Keratinocyte (primary cell): ENCODE results near the gene SLC7A4. TPM values are rescaled to one million over a fixed set of nuclear protein-coding genes. Genes with fewer than 3 reads are reported as not detected.

Experiments used
- DNase-seq: peaks from one replicate; pipeline ENCODE4 v3.0.0-alpha.2; 2011; ENCODE audit warnings: low read depth, missing footprints, low spot score
- FAIRE-seq: peaks from 2 replicates; lab custom pipeline; 2011; peaks lifted over from hg19 to GRCh38; lab: Jason Lieb, UNC
- H2AFZ ChIP-seq: 2 replicates; pipeline ENCODE4 v1.6.0; 2012; ENCODE audit warnings: low read length, control low read depth, inconsistent platforms; ENCODE audit not compliant: control insufficient read depth
- H3K27ac ChIP-seq: 2 replicates; pipeline ENCODE4 v1.5.1; 2011; ENCODE audit warnings: low read length; ENCODE audit not compliant: control insufficient read depth, insufficient read depth
- H3K27me3 ChIP-seq: 3 replicates; pipeline ENCODE4 v1.6.0; 2011; ENCODE audit warnings: low read length; ENCODE audit not compliant: control insufficient read depth, insufficient read depth; ENCODE audit errors: extremely low read depth
- H3K36me3 ChIP-seq, 2 experiments: 2 replicates in 1 of 2; 3 replicates in 1 of 2; pipeline ENCODE4 v1.5.1; 2011; ENCODE audit warnings: low read length in 2 of 2, mild to moderate bottlenecking in 1 of 2; ENCODE audit not compliant: control insufficient read depth in 2 of 2, insufficient read depth in 2 of 2; ENCODE audit errors: extremely low read depth in 1 of 2
- H3K4me1 ChIP-seq: 3 replicates; pipeline ENCODE4 v1.5.1; 2011; ENCODE audit warnings: low read length; ENCODE audit not compliant: control insufficient read depth, insufficient read depth; ENCODE audit errors: extremely low read depth
- H3K4me2 ChIP-seq: 3 replicates; pipeline ENCODE4 v1.6.0; 2011; ENCODE audit warnings: low read depth, low read length; ENCODE audit not compliant: control insufficient read depth, insufficient read depth; ENCODE audit errors: extremely low read depth
- H3K4me3 ChIP-seq, 3 experiments: fragments of 200-600 bp in 1 of 3; sonication (generic) in 1 of 3; 2 replicates in 2 of 3; 3 replicates in 1 of 3; pipeline ENCODE4 v1.5.1; 2011 to 2016; ENCODE audit warnings: low read length in 3 of 3, mild to moderate bottlenecking in 3 of 3, control low read depth in 2 of 3, inconsistent platforms in 1 of 3, low read depth in 1 of 3, mixed read lengths in 1 of 3, mixed run types in 1 of 3, moderate library complexity in 1 of 3; ENCODE audit not compliant: control insufficient read depth in 2 of 3, insufficient read depth in 2 of 3; ENCODE audit errors: extremely low read depth in 1 of 3
- H3K79me2 ChIP-seq: 2 replicates; pipeline ENCODE4 v1.6.0; 2012; ENCODE audit warnings: low read length; ENCODE audit not compliant: control insufficient read depth, insufficient read depth
- H3K9ac ChIP-seq: 3 replicates; pipeline ENCODE4 v1.6.0; 2011; ENCODE audit warnings: low read length; ENCODE audit not compliant: control insufficient read depth, insufficient read depth; ENCODE audit errors: extremely low read depth
- H3K9me1 ChIP-seq: 3 replicates; pipeline ENCODE4 v1.6.0; 2011; ENCODE audit warnings: low read length; ENCODE audit not compliant: control insufficient read depth, insufficient read depth; ENCODE audit errors: extremely low read depth
- H3K9me3 ChIP-seq: 2 replicates; pipeline ENCODE4 v1.5.1; 2012; ENCODE audit warnings: low read depth, low read length; ENCODE audit not compliant: control insufficient read depth
- H4K20me1 ChIP-seq: 3 replicates; pipeline ENCODE4 v1.6.0; 2011; ENCODE audit warnings: low read length; ENCODE audit not compliant: control insufficient read depth, insufficient read depth; ENCODE audit errors: extremely low read depth
- EZH2 ChIP-seq: IDR thresholded peaks from one replicate; pipeline ENCODE4 v1.6.1; 2012; ENCODE audit warnings: inconsistent platforms, mild to moderate bottlenecking, low read length, moderate library complexity
- dilution Hi-C: fragments of 300-500 bp; cut with MboI; formaldehyde crosslinking; loops from one replicate; pipeline ENCODE4 v1.7.0; 2020; ENCODE audit warnings: low sequenced_read_pairs; ENCODE audit not compliant: extremely low pct_ligation_motif_present
- polyA plus RNA-seq, 5 experiments: library from polyadenylated mRNA; depleted of rRNA in 3 of 5; stranded (reverse) in 3 of 5; stranded (forward) in 1 of 5; unstranded in 1 of 5; fragments of >200 nt; gene quantifications; 1 replicate in 1 of 5; 2 replicates in 3 of 5; 3 replicates in 1 of 5; pipeline versions ENCODE4 v1.2.1 to v1.2.3, GENCODE V29; 2011 to 2012; ENCODE audit warnings: missing spikeins in 2 of 5, low read depth in 1 of 5, low replicate concordance in 1 of 5
- TF ChIP-seq, protein P1 (sequence below), 3 experiments: IDR thresholded peaks in 1 of 3; conservative IDR thresholded peaks in 1 of 3; optimal IDR thresholded peaks in 1 of 3; 2 replicates in 2 of 3; 3 replicates in 1 of 3; pipeline versions ENCODE3 to v1.5.1; 2011; ENCODE audit warnings: low read length in 3 of 3, mild to moderate bottlenecking in 3 of 3, moderate library complexity in 2 of 3, control low read depth in 1 of 3, inconsistent platforms in 1 of 3; ENCODE audit not compliant: insufficient read depth in 2 of 3; ENCODE audit errors: extremely low read depth in 1 of 3

The SLC7A4 gene
- polyA plus RNA-seq, 1 donor (not counting 4 experiments of a cell fraction or from before 2014, with no cell fraction given): 0.10 TPM

DNA sequence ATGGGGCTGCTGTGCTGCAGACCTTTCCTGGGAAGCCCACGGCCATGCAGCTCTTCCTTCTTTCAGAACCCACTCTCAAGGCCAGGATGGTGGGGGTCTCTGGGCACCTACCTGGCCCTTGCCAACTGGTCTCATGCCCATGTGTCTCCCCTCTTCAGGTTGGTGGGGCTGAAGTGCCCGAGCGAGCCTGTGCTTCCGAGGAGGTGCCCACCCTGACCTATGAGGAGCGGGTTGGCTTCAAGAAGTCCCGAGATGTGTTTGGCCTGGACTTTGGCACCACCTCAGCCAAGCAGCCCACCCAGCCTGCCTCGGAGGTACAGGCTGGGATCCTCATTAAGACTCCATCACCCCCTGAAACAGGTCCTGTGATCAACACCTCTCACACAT, 40.3 kb downstream of the SLC7A4 start:
- FAIRE-seq: no peak

DNA sequence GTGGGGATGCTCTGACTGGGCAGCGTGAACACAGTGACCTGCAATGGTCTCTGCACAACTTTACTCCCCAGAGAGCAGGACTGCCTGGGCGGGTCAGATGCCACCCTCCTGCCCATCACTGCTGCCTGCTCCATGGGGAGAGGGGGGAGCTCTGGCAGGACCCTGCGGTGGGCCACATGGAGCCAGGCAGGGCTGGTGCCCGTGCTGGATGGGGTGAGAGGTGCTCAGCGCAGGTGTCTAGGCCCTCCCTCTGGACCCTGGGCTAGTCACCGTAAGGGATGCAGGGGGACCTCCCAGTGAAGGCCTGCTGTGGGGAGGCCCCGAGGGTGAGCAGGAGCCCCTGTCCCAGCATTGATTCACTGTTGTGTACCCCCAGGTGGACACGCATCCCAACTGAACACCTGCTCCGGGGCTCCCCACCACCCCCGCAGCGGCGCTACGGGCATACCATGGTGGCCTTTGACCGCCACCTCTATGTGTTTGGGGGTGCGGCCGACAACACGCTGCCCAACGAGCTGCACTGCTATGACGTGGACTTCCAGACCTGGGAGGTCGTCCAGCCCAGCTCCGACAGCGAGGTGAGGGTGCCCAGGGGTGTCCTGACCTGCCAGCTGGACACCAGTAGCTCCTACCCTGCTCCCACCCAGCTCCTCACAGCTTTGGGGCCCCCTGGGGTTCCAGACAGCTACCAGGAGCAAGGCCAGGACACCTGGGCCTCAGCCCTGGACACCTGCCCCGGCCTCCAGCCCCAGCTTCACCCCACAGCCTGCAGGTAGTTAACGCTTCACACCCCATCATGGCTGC, 40.9 kb downstream of the SLC7A4 start:
- H3K36me3 ChIP-seq: peaks cover 26 to 51% of the 10 kb centered on the region in 2 experiments
- H3K27ac ChIP-seq: no peak overlapping the region
- dilution Hi-C loops: no loop called here
- H3K4me1 ChIP-seq: no peaks in the 10 kb centered on the region
- no peaks in the 10 kb centered on the region for H3K27me3 ChIP-seq
- H4K20me1 ChIP-seq: no peaks in the 10 kb centered on the region
- FAIRE-seq (no peak), DNase-seq (no peak)
- no peak overlapping the region for H2AFZ ChIP-seq
- H3K9me1 ChIP-seq: no peaks in the 10 kb centered on the region
- TF ChIP-seq EZH2: no peak
- TF ChIP-seq, protein P1, sequence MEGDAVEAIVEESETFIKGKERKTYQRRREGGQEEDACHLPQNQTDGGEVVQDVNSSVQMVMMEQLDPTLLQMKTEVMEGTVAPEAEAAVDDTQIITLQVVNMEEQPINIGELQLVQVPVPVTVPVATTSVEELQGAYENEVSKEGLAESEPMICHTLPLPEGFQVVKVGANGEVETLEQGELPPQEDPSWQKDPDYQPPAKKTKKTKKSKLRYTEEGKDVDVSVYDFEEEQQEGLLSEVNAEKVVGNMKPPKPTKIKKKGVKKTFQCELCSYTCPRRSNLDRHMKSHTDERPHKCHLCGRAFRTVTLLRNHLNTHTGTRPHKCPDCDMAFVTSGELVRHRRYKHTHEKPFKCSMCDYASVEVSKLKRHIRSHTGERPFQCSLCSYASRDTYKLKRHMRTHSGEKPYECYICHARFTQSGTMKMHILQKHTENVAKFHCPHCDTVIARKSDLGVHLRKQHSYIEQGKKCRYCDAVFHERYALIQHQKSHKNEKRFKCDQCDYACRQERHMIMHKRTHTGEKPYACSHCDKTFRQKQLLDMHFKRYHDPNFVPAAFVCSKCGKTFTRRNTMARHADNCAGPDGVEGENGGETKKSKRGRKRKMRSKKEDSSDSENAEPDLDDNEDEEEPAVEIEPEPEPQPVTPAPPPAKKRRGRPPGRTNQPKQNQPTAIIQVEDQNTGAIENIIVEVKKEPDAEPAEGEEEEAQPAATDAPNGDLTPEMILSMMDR (optimal IDR thresholded peaks at IDR 0.05 in 1 of 3, IDR thresholded peaks at IDR 0.05 in 1 of 3, conservative IDR thresholded peaks at IDR 0.05 in 1 of 3; ENCODE audit: extremely low read depth in 1 of 3, insufficient read depth in 2 of 3, low read length in 3 of 3): no peak
- H3K79me2 ChIP-seq: no peaks in the 10 kb centered on the region
- H3K4me3 ChIP-seq: no peak overlapping the region
- H3K9me3 ChIP-seq: no peaks in the 10 kb centered on the region
- no peak overlapping the region for H3K4me2 ChIP-seq
- H3K9ac ChIP-seq: no peak overlapping the region

More for the DNA sequence above, 40.3 kb downstream of the SLC7A4 start:
- Histone ChIP-seq H3K79me2 (no peaks in the 10 kb centered on the region), H2AFZ (no peak overlapping the region), H3K9me3 (no peaks in the 10 kb centered on the region), H4K20me1 (no peaks in the 10 kb centered on the region), H3K4me1 (no peaks in the 10 kb centered on the region), H3K9me1 (no peaks in the 10 kb centered on the region), H3K27me3 (no peaks in the 10 kb centered on the region), H3K4me2 (no peak overlapping the region), H3K4me3 (no peak overlapping the region), H3K36me3 (peaks cover 26 to 52% of the 10 kb centered on the region in 2 experiments), H3K27ac (no peak overlapping the region), H3K9ac (no peak overlapping the region)
- TF ChIP-seq, protein P1 (optimal IDR thresholded peaks at IDR 0.05 in 1 of 3, IDR thresholded peaks at IDR 0.05 in 1 of 3, conservative IDR thresholded peaks at IDR 0.05 in 1 of 3; ENCODE audit: extremely low read depth in 1 of 3, insufficient read depth in 2 of 3, low read length in 3 of 3): no peak
- TF ChIP-seq EZH2: no peak
- dilution Hi-C loops: no loop called here
- no peak for DNase-seq
